Erythroblast (primary cell): ENCODE results near the gene AGAP1.

Experiments used
- DNase-seq, 2 experiments: peaks; one replicate each; lab custom pipeline; 2025; lab: John Stamatoyannopoulos, UW
- GATA1 ChIP-seq: IDR thresholded peaks from 2 replicates; pipeline ENCODE4 v1.6.1; 2011; ENCODE audit warnings: low read depth, mild to moderate bottlenecking, control low read depth, low read length, moderate library complexity
- POLR2A ChIP-seq: IDR thresholded peaks from 2 replicates; pipeline ENCODE4 v1.6.1; 2011; ENCODE audit warnings: mild to moderate bottlenecking, low read length

Gene AGAP1

DNA sequence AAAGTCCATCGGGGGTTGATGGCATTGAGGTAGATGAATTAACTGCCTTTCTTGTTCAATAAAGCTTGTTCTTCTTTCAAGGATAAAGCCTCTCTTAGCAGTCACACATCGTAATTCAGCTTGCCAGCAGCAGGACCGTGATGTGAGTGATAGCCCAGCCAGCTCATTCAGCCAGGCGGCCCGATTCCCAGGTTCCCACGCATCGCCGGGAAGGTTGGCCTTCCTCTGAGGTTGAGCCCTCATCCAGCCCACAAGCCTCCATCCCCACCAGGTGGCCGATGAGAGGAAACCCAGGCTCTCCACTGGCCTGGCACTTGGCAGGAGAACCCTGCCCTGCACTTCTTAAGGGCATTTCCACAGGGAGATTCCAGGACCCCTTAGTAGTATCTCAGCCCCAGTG is 4.7 kb downstream of the AGAP1 start:
- no peak for TF ChIP-seq GATA1
- TF ChIP-seq POLR2A: no peak
- DNase-seq: no peak

DNA sequence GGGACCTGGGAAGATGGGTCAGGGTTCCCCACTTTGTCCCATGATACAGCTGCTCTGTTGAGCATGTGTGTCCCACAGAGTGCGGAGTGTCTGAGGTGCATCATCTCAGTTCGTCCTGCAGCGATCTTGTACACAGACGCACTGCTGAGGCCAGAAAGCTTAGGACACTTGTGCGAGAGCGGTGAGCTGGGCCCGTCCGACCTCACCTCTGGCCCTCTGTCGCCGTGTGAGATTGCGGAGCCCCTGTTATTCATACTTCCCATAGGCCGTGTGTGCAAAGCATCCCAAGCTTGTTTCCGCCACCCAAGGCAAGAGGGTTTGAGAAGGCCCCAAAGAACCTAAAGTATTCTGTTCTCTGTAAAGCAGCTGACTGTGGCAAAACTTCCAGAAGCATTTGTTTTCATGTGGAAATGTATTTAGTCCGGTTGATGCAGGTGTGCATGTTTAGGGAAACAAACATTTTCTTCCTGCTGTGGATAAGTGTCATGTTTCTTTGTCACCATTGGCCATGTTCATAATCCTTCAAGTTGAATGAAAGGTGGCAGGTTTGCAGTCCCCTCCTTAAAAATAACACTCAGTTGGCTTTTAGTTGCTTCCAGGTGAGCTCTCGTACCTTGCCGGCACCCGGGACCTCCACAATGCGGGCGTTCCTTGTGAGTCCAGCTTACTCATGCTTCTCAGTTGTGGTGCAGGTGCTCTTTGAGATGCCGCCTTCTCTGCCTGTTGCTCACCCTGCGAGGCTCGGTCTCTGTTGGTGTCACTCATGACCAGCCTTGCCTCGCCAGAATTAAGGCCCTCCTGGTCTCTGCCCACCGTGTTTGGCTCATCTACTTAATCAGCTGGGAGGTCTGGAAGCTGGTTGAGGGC is 5.3 kb downstream of the AGAP1 start:
- no peak for DNase-seq
- TF ChIP-seq GATA1 (no peak), POLR2A (no peak)

DNA sequence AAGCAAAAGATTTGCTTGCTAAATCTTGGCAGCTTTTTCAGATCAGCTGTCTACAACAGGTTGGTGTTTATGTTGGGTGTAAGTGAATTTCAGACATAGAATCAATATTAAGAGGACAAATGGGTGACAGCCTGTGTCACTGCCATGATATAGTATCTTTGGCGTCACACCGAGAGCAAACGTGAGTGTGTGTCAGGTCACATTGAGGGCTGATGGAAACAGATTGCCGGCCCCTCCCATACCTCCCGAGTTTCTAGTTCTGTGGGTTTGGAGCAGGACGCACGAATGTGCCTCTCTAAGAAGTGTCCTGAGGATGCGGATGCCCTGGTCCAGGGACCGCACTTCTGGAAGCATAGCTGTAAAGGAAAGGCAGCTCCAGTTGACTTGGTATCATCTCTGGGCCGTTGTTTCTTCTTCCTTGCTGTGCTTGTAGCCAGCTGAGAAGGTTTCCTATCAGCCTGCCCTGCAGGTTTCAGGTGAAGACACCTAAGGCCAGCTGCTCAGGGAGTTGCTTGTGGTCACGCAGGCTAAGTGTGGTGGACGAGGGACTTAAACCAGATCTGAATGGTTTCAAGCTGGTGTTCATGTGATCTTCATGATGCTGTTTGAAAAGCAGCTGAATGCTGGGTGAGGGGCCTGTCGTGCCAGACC is 6.4 kb downstream of the AGAP1 start:
- no peak for DNase-seq
- TF ChIP-seq POLR2A (no peak), GATA1 (no peak)

DNA sequence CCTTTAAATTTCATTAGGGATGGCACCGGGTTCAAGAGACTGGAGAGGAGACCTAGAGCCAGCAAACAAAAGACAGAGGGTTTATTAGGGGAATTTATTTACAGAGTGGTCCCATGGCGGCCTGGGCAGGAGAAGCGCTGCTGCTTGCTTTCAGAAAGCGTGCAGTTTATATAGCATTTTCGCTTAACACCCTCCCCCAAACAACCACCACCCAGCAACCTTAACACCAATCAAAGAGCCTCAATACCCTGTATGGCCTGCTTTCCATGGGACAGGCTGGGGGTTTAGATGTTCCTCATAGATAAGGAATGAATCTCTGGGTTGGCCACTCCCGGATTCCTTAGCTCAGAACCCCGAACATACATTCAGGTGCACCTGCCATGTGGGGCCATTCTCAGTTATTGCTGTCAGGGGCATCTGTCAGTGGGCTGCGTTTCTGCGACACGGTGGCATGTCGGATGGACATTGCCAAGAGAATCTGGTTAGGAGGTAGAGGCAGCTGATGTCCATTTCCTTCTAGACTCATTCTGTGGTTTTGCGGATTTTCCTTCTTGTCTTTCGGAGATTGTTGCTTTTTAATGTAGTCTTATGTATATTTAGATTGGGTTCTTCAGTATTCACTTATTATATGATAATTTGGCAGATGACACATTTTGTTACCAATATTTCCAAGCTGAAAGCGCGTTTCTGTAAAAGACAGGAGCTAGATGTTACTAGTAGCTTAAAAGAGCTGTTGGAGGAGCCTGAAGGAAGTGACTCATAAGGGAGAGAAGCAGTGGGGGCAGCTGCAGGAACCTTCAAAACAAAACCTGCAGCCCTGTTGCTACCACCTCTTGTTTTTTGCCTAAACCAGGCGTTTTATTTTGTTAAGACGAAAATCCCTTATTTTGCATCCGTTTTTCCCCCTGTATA is 7.2 kb downstream of the AGAP1 start:
- no peak for TF ChIP-seq GATA1
- TF ChIP-seq POLR2A: no peak
- no peak for DNase-seq

GRCh38 chr2:235501673-235502031 is 7.8 kb downstream of the AGAP1 start:
- TF ChIP-seq POLR2A (no peak), GATA1 (no peak)
- DNase-seq: no peak

DNA sequence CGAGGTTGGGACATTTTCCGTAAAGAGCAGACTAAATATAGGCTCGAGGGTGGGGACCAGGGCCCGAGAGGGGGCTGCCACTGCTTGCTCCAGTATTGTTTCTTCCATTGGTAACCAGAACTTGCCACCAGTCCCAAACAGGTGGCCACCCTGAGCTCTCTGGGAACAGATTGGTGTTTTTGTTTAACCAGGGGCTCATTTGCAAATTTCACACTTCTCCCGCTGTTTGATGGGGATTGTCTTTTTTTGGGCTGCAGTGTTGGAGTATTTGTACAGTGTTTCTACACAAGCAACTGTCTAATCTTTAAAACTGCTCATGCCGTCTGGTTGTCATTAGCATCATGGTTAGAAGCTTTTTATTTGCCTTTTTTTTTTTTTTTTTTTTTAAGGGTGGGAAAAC is 8.5 kb downstream of the AGAP1 start:
- DNase-seq: no peak
- TF ChIP-seq POLR2A (no peak), GATA1 (no peak)

GRCh38 chr2:235504441-235505180 is 10.8 kb downstream of the AGAP1 start:
- no peak for TF ChIP-seq POLR2A
- no peak for TF ChIP-seq GATA1
- no peak for DNase-seq

GRCh38 chr2:235505181-235505741 is 11.4 kb downstream of the AGAP1 start:
- DNase-seq: no peak
- no peak for TF ChIP-seq GATA1
- no peak for TF ChIP-seq POLR2A

- TF ChIP-seq GATA1 (no peak), POLR2A (no peak)
- DNase-seq: no peak
Observed at GRCh38 chr2:235506291-235506996, 12.6 kb downstream of the AGAP1 start.

DNA sequence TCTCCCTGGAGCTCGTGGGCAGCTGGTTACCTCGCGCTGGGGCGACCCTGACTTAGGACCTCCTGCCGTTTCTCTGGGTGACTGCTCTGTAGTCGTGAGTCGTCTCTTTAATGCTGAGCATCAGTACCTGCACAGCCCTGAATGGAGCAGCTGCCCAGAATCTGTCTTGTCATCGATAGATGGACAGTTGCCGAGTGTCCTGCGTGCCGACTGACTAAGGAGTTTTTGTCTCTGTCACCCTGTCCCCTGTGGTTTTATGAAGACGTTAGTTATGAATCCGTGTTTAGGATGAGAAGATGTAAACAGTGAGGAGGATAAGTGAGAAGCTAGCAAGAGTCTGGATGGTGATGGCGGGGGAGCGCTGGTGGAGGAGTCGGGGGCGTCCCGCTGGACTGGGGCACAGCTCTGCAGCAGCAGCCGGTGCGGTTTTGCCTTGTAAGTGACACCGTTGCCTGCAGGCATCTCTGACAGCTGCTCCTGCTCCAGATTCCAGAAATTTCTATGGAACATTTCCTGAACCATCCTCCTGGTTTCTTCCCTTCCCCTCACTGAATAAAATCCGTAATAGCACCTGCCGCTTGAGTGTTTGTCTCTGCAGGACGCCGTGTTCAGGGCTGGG is 13.3 kb downstream of the AGAP1 start:
- TF ChIP-seq GATA1 (no peak), POLR2A (no peak)
- no peak for DNase-seq

- TF ChIP-seq POLR2A: no peak
- no peak for TF ChIP-seq GATA1
- no peak for DNase-seq
Observed at GRCh38 chr2:235507928-235508327, 14.1 kb downstream of the AGAP1 start.

- TF ChIP-seq GATA1 (no peak), POLR2A (no peak)
- DNase-seq: no peak
Observed at GRCh38 chr2:235508371-235509160, 14.7 kb downstream of the AGAP1 start.
